Measurements from ENCODE around the gene SORCS1.

DNA sequence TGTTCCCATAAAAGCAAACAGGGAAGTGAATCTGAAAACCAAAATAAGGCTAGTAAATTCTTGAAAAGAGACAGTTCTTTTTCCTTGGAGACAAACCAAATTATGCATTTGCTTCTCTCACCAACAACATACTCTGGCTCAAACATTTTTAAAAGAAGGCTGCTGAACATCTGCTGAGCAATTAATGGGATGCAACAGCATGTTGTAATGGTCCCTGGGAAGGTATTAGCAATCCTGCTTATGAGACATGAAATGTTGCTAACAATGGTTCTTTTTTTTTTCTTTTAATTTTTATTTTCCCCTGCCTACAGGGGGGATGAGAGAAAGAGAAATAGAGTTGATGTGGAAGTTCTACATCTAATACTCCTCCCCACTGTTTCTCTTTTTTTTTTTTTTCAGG is 572.1 kb downstream of the SORCS1 start:
- TF ChIP-seq, protein P1, sequence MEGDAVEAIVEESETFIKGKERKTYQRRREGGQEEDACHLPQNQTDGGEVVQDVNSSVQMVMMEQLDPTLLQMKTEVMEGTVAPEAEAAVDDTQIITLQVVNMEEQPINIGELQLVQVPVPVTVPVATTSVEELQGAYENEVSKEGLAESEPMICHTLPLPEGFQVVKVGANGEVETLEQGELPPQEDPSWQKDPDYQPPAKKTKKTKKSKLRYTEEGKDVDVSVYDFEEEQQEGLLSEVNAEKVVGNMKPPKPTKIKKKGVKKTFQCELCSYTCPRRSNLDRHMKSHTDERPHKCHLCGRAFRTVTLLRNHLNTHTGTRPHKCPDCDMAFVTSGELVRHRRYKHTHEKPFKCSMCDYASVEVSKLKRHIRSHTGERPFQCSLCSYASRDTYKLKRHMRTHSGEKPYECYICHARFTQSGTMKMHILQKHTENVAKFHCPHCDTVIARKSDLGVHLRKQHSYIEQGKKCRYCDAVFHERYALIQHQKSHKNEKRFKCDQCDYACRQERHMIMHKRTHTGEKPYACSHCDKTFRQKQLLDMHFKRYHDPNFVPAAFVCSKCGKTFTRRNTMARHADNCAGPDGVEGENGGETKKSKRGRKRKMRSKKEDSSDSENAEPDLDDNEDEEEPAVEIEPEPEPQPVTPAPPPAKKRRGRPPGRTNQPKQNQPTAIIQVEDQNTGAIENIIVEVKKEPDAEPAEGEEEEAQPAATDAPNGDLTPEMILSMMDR (IDR thresholded peaks at IDR 0.05; ENCODE audit: low read length): no peak
- no peak for TF ChIP-seq EZH2 (IDR thresholded peaks at IDR 0.05; ENCODE audit: borderline replicate concordance, low read length)
